ENCODE data around the gene SEC61B.

The SEC61B gene

GRCh38 chr9:99239341-99240060 lies 17.4 kb downstream of the SEC61B start:
- no peak overlapping the region for H3K4me3 Mint-ChIP-seq

DNA sequence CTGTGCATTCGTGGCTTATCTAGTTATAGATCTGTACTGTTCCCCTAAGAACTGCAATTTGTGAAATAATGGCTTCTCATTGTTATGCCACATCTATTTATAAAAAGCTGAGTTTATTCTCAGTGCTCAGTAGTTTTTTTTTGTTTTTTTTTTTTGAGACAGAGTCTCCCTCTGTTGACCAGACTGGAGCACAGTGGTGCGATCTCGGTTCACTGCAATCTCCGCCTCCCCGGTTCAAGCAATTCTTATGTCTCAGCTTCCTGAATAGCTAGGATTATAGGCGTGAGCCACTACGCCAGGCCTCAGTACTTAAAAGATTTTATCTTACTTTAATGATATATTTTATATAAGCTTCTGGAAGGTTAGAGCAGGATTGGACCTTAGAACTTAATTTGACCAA lies 19.0 kb downstream of the SEC61B start:
- peaks cover 20% of the 10 kb centered on the region for H3K36me3 Mint-ChIP-seq
- ATAC-seq = no peak
- DNase-seq (ENCODE audit: low spot score in 2 of 2) = no peak

More at GRCh38 chr9:99239341-99240060, 17.4 kb downstream of the SEC61B start:
- H3K4me1 Mint-ChIP-seq = peaks cover 25% of the 10 kb centered on the region
- peaks cover 20% of the 10 kb centered on the region for H3K36me3 Mint-ChIP-seq
- H3K27ac Mint-ChIP-seq = peak overlapping the region; percentile 74
- H3K9me3 Mint-ChIP-seq = no peaks in the 10 kb centered on the region
- DNase-seq (ENCODE audit: low spot score in 2 of 2) = no peak
- no peak for ATAC-seq

GRCh38 chr9:99244344-99245260 lies 22.5 kb downstream of the SEC61B start:
- H3K36me3 Mint-ChIP-seq = peaks cover under 1% of the 10 kb centered on the region
- H3K27ac Mint-ChIP-seq = peak overlapping the region; percentile 93
- no peaks in the 10 kb centered on the region for H3K9me3 Mint-ChIP-seq
- ATAC-seq = peak; percentile 83
- peak overlapping the region; percentile 41 for H3K4me3 Mint-ChIP-seq
- no peak for DNase-seq (ENCODE audit: low spot score in 2 of 2)
- H3K4me1 Mint-ChIP-seq = peaks cover 12% of the 10 kb centered on the region

More for the DNA sequence above, 19.0 kb downstream of the SEC61B start:
- H3K4me3 Mint-ChIP-seq = no peak overlapping the region
- peaks cover 18% of the 10 kb centered on the region for H3K4me1 Mint-ChIP-seq
- no peak overlapping the region for H3K27ac Mint-ChIP-seq
- no peaks in the 10 kb centered on the region for H3K9me3 Mint-ChIP-seq

GRCh38 chr9:99249619-99250018 lies 27.5 kb downstream of the SEC61B start:
- peak overlapping the region; percentile 42 for H3K4me3 Mint-ChIP-seq
- H3K4me1 Mint-ChIP-seq = peaks cover 33% of the 10 kb centered on the region
- peaks cover 23% of the 10 kb centered on the region for H3K36me3 Mint-ChIP-seq
- H3K27ac Mint-ChIP-seq = peak overlapping the region; percentile 80
- ATAC-seq (peak; percentile 77), DNase-seq (ENCODE audit: low spot score in 2 of 2) (no peak)
- no peaks in the 10 kb centered on the region for H3K9me3 Mint-ChIP-seq

DNA sequence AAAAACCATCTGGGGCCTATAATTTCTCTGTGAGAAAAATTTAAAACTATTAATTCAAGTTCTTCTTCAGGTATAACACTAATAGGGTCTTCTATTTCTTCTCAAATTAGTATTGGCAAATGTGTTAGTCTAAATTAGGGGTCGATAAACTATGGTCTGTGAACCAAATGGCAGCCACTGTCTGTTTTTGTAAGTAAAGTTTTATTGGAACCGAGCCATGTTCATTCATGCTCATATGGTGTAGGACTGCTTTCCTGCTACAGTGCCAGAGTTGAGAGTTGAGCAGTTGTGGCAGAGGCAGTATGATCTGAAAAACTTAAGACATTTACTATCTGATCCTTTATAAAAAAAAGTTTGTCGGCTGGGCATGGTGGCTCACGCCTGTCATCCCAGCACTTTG lies 29.1 kb downstream of the SEC61B start:
- H3K4me1 Mint-ChIP-seq = peaks cover 42% of the 10 kb centered on the region
- no peaks in the 10 kb centered on the region for H3K9me3 Mint-ChIP-seq
- H3K36me3 Mint-ChIP-seq = peaks cover 23% of the 10 kb centered on the region
- no peak for ATAC-seq
- no peak for DNase-seq (ENCODE audit: low spot score in 2 of 2)
- no peak overlapping the region for H3K27ac Mint-ChIP-seq
- H3K4me3 Mint-ChIP-seq = no peak overlapping the region

DNA sequence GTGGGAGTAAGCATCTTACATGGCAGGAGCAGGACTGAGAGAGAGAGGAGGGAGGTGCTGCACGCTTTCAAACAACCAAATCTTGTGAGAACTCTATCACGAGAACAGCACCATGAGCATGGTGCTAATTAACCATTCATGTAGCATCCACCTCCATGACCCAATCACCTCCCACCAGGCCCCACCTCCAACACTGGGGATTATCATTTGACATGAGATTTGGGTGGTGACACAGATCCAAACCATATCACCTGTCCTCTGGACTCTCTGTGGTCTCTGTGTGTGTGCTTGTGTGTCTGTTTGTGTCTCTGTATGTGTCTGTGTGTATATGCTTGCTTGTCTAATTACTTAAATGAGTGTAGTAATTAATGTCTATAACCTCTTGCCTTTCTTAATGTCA lies 31.1 kb downstream of the SEC61B start:
- DNase-seq (ENCODE audit: low spot score in 2 of 2) = no peak

DNA sequence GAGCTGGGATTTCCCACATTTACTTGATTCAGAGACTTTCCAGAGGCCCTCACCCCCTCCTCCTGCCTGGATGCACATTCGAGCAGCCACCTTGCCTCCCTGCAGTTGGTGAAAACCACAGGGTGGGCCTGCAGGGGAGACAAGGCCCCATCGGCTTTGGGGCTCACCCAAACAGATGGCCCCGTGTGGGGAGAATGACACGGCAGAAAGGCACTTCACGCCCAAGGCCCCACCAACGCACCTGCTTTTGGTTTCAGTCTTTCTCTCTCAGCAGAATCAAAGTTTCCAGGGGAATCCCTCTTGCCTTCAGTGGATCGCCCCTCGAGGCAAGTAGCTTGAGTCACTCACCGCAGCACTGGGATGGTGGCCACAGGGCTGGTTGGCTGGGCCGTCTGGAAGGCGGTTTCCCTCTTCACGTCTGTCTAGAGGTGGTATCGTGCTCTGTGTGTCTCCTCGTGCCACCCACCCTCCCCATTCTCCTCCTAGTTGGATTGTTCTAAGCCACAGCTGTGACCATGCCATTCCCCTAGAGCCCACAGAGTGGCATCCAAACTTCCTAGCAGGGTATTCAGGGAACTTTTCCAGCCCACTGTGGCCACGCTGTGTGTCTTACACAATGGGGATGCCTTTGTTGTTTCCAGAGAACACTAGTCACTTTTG lies 31.8 kb downstream of the SEC61B start:
- DNase-seq (ENCODE audit: low spot score in 2 of 2) = peak; percentile 70 to 93

More for the DNA sequence above, 31.1 kb downstream of the SEC61B start:
- peaks cover 23% of the 10 kb centered on the region for H3K36me3 Mint-ChIP-seq
- peaks cover 46% of the 10 kb centered on the region for H3K4me1 Mint-ChIP-seq
- H3K27ac Mint-ChIP-seq = peak overlapping the region; percentile 97
- H3K4me3 Mint-ChIP-seq = peak overlapping the region; percentile 62
- ATAC-seq = peak; percentile 70
- H3K9me3 Mint-ChIP-seq = no peaks in the 10 kb centered on the region

GRCh38 chr9:99255651-99256050 lies 33.6 kb downstream of the SEC61B start:
- Mint-ChIP-seq H3K36me3 (peaks cover 23% of the 10 kb centered on the region), H3K4me1 (peaks cover 49% of the 10 kb centered on the region), H3K27ac (no peak overlapping the region), H3K9me3 (no peaks in the 10 kb centered on the region), H3K4me3 (no peak overlapping the region)
- DNase-seq (ENCODE audit: low spot score in 2 of 2) (no peak), ATAC-seq (no peak)

More for the DNA sequence above, 31.8 kb downstream of the SEC61B start:
- no peaks in the 10 kb centered on the region for H3K9me3 Mint-ChIP-seq
- peak; percentile 90 for ATAC-seq
- peak overlapping the region; percentile 62 for H3K4me3 Mint-ChIP-seq
- peaks cover 46% of the 10 kb centered on the region for H3K4me1 Mint-ChIP-seq
- peak overlapping the region; percentile 97 for H3K27ac Mint-ChIP-seq
- H3K36me3 Mint-ChIP-seq = peaks cover 23% of the 10 kb centered on the region

DNA sequence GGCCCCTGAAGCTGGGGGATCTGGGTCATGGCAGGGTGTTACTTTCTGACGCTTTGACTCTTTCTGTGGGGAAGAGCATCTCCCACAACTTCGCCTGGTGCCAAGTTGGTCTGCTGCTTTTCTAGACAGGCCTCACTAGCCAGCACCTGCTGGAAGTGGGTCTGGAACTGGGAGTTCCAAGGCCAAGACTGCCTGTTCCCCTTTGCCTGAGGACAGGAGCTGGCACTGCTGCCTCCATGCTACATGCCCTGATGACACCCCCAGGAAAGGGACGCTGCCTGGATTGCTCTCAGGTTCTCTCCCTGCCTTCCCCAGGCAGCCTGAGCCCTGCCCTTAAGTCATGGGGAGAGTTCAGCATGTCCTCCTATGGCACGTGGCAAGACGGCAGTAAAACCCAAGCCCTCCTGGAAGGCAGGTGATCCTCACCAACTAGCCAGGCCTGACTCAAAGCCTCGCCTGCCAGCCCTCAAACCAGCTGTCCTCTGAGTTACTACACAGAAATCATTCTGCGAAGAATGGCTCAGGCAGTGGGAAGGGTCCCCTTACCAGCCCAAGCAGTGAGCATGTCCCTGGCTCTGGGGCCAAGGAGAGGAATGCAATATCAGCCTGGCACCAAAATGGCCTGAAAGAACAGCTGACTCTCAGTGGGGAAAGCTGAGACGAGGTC lies 35.8 kb downstream of the SEC61B start:
- no peaks in the 10 kb centered on the region for H3K9me3 Mint-ChIP-seq
- peaks cover 18% of the 10 kb centered on the region for H3K36me3 Mint-ChIP-seq
- no peak overlapping the region for H3K27ac Mint-ChIP-seq
- no peak overlapping the region for H3K4me3 Mint-ChIP-seq
- ATAC-seq (no peak), DNase-seq (ENCODE audit: low spot score in 2 of 2) (peak in 1 of 2 donors; percentile 47)
- H3K4me1 Mint-ChIP-seq = peaks cover 46% of the 10 kb centered on the region

- DNase-seq (ENCODE audit: low spot score in 2 of 2) = peak in 1 of 2 donors; percentile 60
- ATAC-seq = peak; percentile 81
- peaks cover 3% of the 10 kb centered on the region for H3K36me3 Mint-ChIP-seq
- H3K4me1 Mint-ChIP-seq = peaks cover 30% of the 10 kb centered on the region
- no peaks in the 10 kb centered on the region for H3K9me3 Mint-ChIP-seq
- H3K27ac Mint-ChIP-seq = no peak overlapping the region
- peak overlapping the region; percentile 42 for H3K4me3 Mint-ChIP-seq
Measured at GRCh38 chr9:99259231-99259918, 37.3 kb downstream of the SEC61B start.

DNA sequence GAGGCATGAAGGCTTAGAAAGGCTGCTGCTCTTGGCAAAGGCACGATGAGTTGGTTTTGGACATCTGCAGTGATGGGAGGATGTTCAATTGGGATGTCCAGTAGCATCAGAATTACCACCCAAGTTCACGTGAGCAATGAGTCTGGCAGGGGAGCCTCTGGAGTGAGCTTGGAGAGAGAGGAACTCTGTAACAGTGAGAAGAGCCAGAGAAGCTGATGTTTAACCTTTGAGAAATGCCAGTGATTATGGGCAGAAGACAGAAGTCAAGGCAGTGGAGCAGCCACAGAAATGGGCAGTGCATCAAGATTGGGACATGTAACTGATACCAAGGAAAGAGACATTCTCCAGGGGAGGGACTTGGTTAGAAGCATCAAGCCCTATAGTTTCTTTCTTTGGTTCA lies 39.8 kb downstream of the SEC61B start:
- ATAC-seq (no peak), DNase-seq (ENCODE audit: low spot score in 2 of 2) (peak in 1 of 2 donors; percentile 39)
- H3K9me3 Mint-ChIP-seq = no peaks in the 10 kb centered on the region
- no peaks in the 10 kb centered on the region for H3K36me3 Mint-ChIP-seq
- no peak overlapping the region for H3K27ac Mint-ChIP-seq
- H3K4me1 Mint-ChIP-seq = peaks cover 23% of the 10 kb centered on the region
- H3K4me3 Mint-ChIP-seq = no peak overlapping the region

- H3K4me3 Mint-ChIP-seq = no peak overlapping the region
Measured at GRCh38 chr9:99262949-99263418, 40.9 kb downstream of the SEC61B start.

GRCh38 chr9:99264070-99264680 lies 42.1 kb downstream of the SEC61B start:
- no peak overlapping the region for H3K27ac Mint-ChIP-seq
- H3K4me3 Mint-ChIP-seq = no peak overlapping the region
- no peak for ATAC-seq
- H3K4me1 Mint-ChIP-seq = peaks cover 27% of the 10 kb centered on the region
- peak in 1 of 2 donors; percentile 47 for DNase-seq (ENCODE audit: low spot score in 2 of 2)
- H3K9me3 Mint-ChIP-seq = no peaks in the 10 kb centered on the region
- H3K36me3 Mint-ChIP-seq = no peaks in the 10 kb centered on the region

More at GRCh38 chr9:99262949-99263418, 40.9 kb downstream of the SEC61B start:
- H3K27ac Mint-ChIP-seq = no peak overlapping the region
- peaks cover 27% of the 10 kb centered on the region for H3K4me1 Mint-ChIP-seq
- no peaks in the 10 kb centered on the region for H3K36me3 Mint-ChIP-seq
- H3K9me3 Mint-ChIP-seq = no peaks in the 10 kb centered on the region
- DNase-seq (ENCODE audit: low spot score in 2 of 2) = peak in 1 of 2 donors; percentile 33
- ATAC-seq = no peak

GRCh38 chr9:99265691-99266090 lies 43.6 kb downstream of the SEC61B start:
- H3K27ac Mint-ChIP-seq = no peak overlapping the region
- H3K9me3 Mint-ChIP-seq = no peaks in the 10 kb centered on the region
- no peak for DNase-seq (ENCODE audit: low spot score in 2 of 2)
- ATAC-seq = no peak
- H3K4me1 Mint-ChIP-seq = peaks cover 17% of the 10 kb centered on the region
- H3K36me3 Mint-ChIP-seq = no peaks in the 10 kb centered on the region
- H3K4me3 Mint-ChIP-seq = no peak overlapping the region

Measured in stimulated activated effector memory CD8-positive, alpha-beta T cell treated with anti-CD3 and anti-CD28 coated beads, Interleukin-12 subunit alpha, Interleukin-12 subunit beta, amount 100 ng/mL, for 72 hours (primary cell).